ENCODE results near the gene DNLZ. TPM values are rescaled to one million over a fixed set of nuclear protein-coding genes. Genes with fewer than 3 reads are reported as not detected.

Gene DNLZ
- total and polyA plus RNA-seq, 12 donors, result 23.3 to 49.2 (median 32.5) TPM

- Histone ChIP-seq H3K4me3 (no peak overlapping the region), H3K9me3 (peaks cover 0 to 18% (median 4%) of the 10 kb centered on the region in 11 donors), H3K27ac (no peak overlapping the region), H3K27me3 (peaks cover 0 to 34% (median 25%) of the 10 kb centered on the region in 7 donors), H3K4me1 (no peaks in the 10 kb centered on the region), H3K36me3 (no peaks in the 10 kb centered on the region)
- ATAC-seq, result peak in 7 of 8 donors; percentile 71 to 82 (median 76)
- WGBS, 2 donors, result 57 to 61% methylated on average over 12 of the region's 12 CpGs
- intact Hi-C loops (cut with DNase I), result loop anchor here in 6 of 10 donors (1.0 to 10.0 kb wide), 4 partner anchors 51 to 92 kb away; partner anchors contain the start of genes SNAPC4 (in 5 of the 6) and DNLZ (in 1 of the 6)
- peak; percentile 31 to 68 (median 61) for TF ChIP-seq CTCF (IDR thresholded peaks at IDR 0.05)
- DNase-seq, result peak in 1 of 2 donors; percentile 56
Observed at GRCh38 chr9:136312436-136312835, 51.1 kb downstream of the DNLZ start.

- Histone ChIP-seq H3K9me3 (peaks cover 0 to 18% (median 4%) of the 10 kb centered on the region in 11 donors), H3K4me1 (no peaks in the 10 kb centered on the region), H3K36me3 (no peaks in the 10 kb centered on the region), H3K4me3 (no peak overlapping the region), H3K27ac (no peak overlapping the region), H3K27me3 (peaks cover 0 to 34% (median 25%) of the 10 kb centered on the region in 7 donors)
- TF ChIP-seq CTCF (IDR thresholded peaks at IDR 0.05), result no peak
- DNase-seq, result no peak
- 62 to 76% methylated on average over 8 to 10 of the region's 10 CpGs for WGBS, 2 donors
- intact Hi-C loops (cut with DNase I), result loop anchor here in 6 of 10 donors (1.0 to 10.0 kb wide), 4 partner anchors 51 to 93 kb away; partner anchors contain the start of genes SNAPC4 (in 5 of the 6) and DNLZ (in 1 of the 6)
- peak in 1 of 8 donors; percentile 4 for ATAC-seq
Observed at GRCh38 chr9:136312009-136312375, 51.6 kb downstream of the DNLZ start.

- no peak for TF ChIP-seq CTCF (IDR thresholded peaks at IDR 0.05)
- WGBS, 2 donors, result 55 to 60% methylated on average over 23 of the region's 23 CpGs
- peaks cover 0 to 34% (median 25%) of the 10 kb centered on the region in 7 donors for H3K27me3 ChIP-seq
Observed at GRCh38 chr9:136311051-136312008, 52.2 kb downstream of the DNLZ start.

More at GRCh38 chr9:136311051-136312008, 52.2 kb downstream of the DNLZ start:
- no peaks in the 10 kb centered on the region for H3K4me1 ChIP-seq
- H3K27ac ChIP-seq, result no peak overlapping the region
- no peak overlapping the region for H3K4me3 ChIP-seq
- intact Hi-C loops (cut with DNase I), result loop anchor here in 6 of 10 donors (1.0 to 10.0 kb wide), 4 partner anchors 52 to 93 kb away; partner anchors contain the start of genes SNAPC4 (in 5 of the 6) and DNLZ (in 1 of the 6)
- DNase-seq, result peak in 1 of 2 donors; percentile 12
- no peaks in the 10 kb centered on the region for H3K36me3 ChIP-seq
- H3K9me3 ChIP-seq, result peaks cover 0 to 18% (median 4%) of the 10 kb centered on the region in 11 donors
- ATAC-seq, result peak in 1 of 8 donors; percentile 15

Data from heart right ventricle (tissue), 16 donors.